Activated T-cell treated with anti-CD3 and anti-CD28 coated beads, Interleukin-2, amount 50 U/mL, for 72 hours (primary cell): ENCODE results near the gene TPSB2. TPM values are rescaled to one million over a fixed set of nuclear protein-coding genes. Genes with fewer than 3 reads are reported as not detected.
"Not testable (repeated sequence)": the region's sequence is repeated elsewhere in the genome, so short reads cannot be mapped to it uniquely, and the experiment has no call there.

Source experiments
- ATAC-seq, 2 donors: fragments of 150-1000 bp; cut with Tn5 transposase; replicated peaks in 1 of 2; 2 replicates each; pipeline ENCODE4 v1.10.0; 2021; ENCODE audit warnings: moderate library complexity in 2 of 2, mild to moderate bottlenecking in 1 of 2
- DNase-seq, 2 donors: peaks; one replicate each; pipeline ENCODE4 v3.0.0; 2021 to 2022; ENCODE audit warnings: mixed read lengths in 1 of 2
- H3K27ac Mint-ChIP-seq: one replicate; pipeline ENCODE4 v1.8.0; 2022; ENCODE audit warnings: mild to moderate bottlenecking, moderate library complexity, mixed read lengths
- H3K27me3 Mint-ChIP-seq: one replicate; pipeline ENCODE4 v1.8.0; 2022; ENCODE audit warnings: low read depth, mixed read lengths
- H3K36me3 Mint-ChIP-seq, 2 donors: one replicate each; pipeline ENCODE4 v1.8.0; 2022; ENCODE audit warnings: mixed read lengths in 2 of 2, mild to moderate bottlenecking in 1 of 2; ENCODE audit not compliant: insufficient read depth in 2 of 2
- H3K4me1 Mint-ChIP-seq: one replicate; pipeline ENCODE4 v1.8.0; 2022; ENCODE audit warnings: low read depth, mixed read lengths
- H3K4me3 Mint-ChIP-seq, 2 donors: one replicate each; pipeline ENCODE4 v1.8.0; 2022; ENCODE audit warnings: mild to moderate bottlenecking in 2 of 2, mixed read lengths in 2 of 2, moderate library complexity in 2 of 2
- H3K9me3 Mint-ChIP-seq, 2 donors: one replicate each; pipeline ENCODE4 v1.8.0; 2022; ENCODE audit warnings: mixed read lengths in 2 of 2
- total RNA-seq, 2 donors: library from RNA; stranded (reverse); gene quantifications; one replicate each; pipeline ENCODE4 v1.2.3, GENCODE V29; 2022

The TPSB2 gene
- total RNA-seq, 2 donors from 2014 or later = 0.60 TPM; not detected in 1

GRCh38 chr16:1206786-1207185 is 23.2 kb downstream of the TPSB2 start:
- peaks cover 5% of the 10 kb centered on the region for H3K4me1 Mint-ChIP-seq
- H3K27me3 Mint-ChIP-seq = no peaks in the 10 kb centered on the region
- H3K27ac Mint-ChIP-seq = no peak overlapping the region
- no peaks in the 10 kb centered on the region for H3K9me3 Mint-ChIP-seq
- no peak overlapping the region for H3K4me3 Mint-ChIP-seq
- no peak for DNase-seq
- no peaks in the 10 kb centered on the region for H3K36me3 Mint-ChIP-seq
- peak in 1 of 2 donors; percentile 32 for ATAC-seq

- DNase-seq (no peak), ATAC-seq (no peak)
- H3K27ac Mint-ChIP-seq = no peak overlapping the region
- H3K4me3 Mint-ChIP-seq = no peak overlapping the region
- H3K27me3 Mint-ChIP-seq = no peaks in the 10 kb centered on the region
- H3K36me3 Mint-ChIP-seq = no peaks in the 10 kb centered on the region
- H3K4me1 Mint-ChIP-seq = peaks cover 5% of the 10 kb centered on the region
- no peaks in the 10 kb centered on the region for H3K9me3 Mint-ChIP-seq
Observed at GRCh38 chr16:1206326-1206725, 23.7 kb downstream of the TPSB2 start.

- no peak for ATAC-seq
- no peak overlapping the region for H3K4me3 Mint-ChIP-seq
- no peaks in the 10 kb centered on the region for H3K9me3 Mint-ChIP-seq
Observed at GRCh38 chr16:1204933-1205332, 25.1 kb downstream of the TPSB2 start.

GRCh38 chr16:1202274-1202673 is 27.7 kb downstream of the TPSB2 start:
- Mint-ChIP-seq H3K4me1 (no peaks in the 10 kb centered on the region), H3K4me3 (no peak overlapping the region), H3K27me3 (no peaks in the 10 kb centered on the region), H3K36me3 (no peaks in the 10 kb centered on the region), H3K9me3 (peaks cover 0 to 2% of the 10 kb centered on the region in 2 donors), H3K27ac (no peak overlapping the region)
- ATAC-seq = no peak
- DNase-seq = no peak

More at GRCh38 chr16:1204933-1205332, 25.1 kb downstream of the TPSB2 start:
- no peaks in the 10 kb centered on the region for H3K36me3 Mint-ChIP-seq
- no peak for DNase-seq
- no peak overlapping the region for H3K27ac Mint-ChIP-seq
- peaks cover 5% of the 10 kb centered on the region for H3K4me1 Mint-ChIP-seq
- no peaks in the 10 kb centered on the region for H3K27me3 Mint-ChIP-seq

GRCh38 chr16:1201444-1201843 is 28.5 kb downstream of the TPSB2 start:
- Mint-ChIP-seq H3K27ac (no peak overlapping the region), H3K4me1 (no peaks in the 10 kb centered on the region), H3K9me3 (peaks cover 0 to 2% of the 10 kb centered on the region in 2 donors), H3K4me3 (no peak overlapping the region), H3K27me3 (no peaks in the 10 kb centered on the region), H3K36me3 (no peaks in the 10 kb centered on the region)
- ATAC-seq (no peak), DNase-seq (no peak)

- Mint-ChIP-seq H3K9me3 (peaks cover 0 to 2% of the 10 kb centered on the region in 2 donors), H3K36me3 (no peaks in the 10 kb centered on the region), H3K4me3 (no peak overlapping the region), H3K4me1 (no peaks in the 10 kb centered on the region), H3K27me3 (no peaks in the 10 kb centered on the region), H3K27ac (no peak overlapping the region)
- DNase-seq = no peak
- no peak for ATAC-seq
Observed at GRCh38 chr16:1200014-1200627, 29.9 kb downstream of the TPSB2 start.

- Mint-ChIP-seq H3K4me1 (no peaks in the 10 kb centered on the region), H3K36me3 (no peaks in the 10 kb centered on the region), H3K27ac (no peak overlapping the region), H3K4me3 (no peak overlapping the region), H3K27me3 (no peaks in the 10 kb centered on the region), H3K9me3 (peaks cover 0 to 2% of the 10 kb centered on the region in 2 donors)
- ATAC-seq (peak in 1 of 2 donors; percentile 32), DNase-seq (peak in 1 of 2 donors; percentile 8)
Observed at GRCh38 chr16:1199347-1200013, 30.5 kb downstream of the TPSB2 start.

- not testable (repeated sequence) for H3K36me3 Mint-ChIP-seq, H3K9me3 Mint-ChIP-seq, H3K27ac Mint-ChIP-seq, H3K27me3 Mint-ChIP-seq, H3K4me1 Mint-ChIP-seq, ATAC-seq, H3K4me3 Mint-ChIP-seq
- DNase-seq = peak in 1 of 2 donors; percentile 9
Observed at GRCh38 chr16:1198671-1199346, 31.2 kb downstream of the TPSB2 start.

- no peak for DNase-seq
- H3K4me1 Mint-ChIP-seq = no peaks in the 10 kb centered on the region
- no peak for ATAC-seq
- no peak overlapping the region for H3K27ac Mint-ChIP-seq
- peaks cover 0 to 2% of the 10 kb centered on the region in 2 donors for H3K9me3 Mint-ChIP-seq
- no peaks in the 10 kb centered on the region for H3K36me3 Mint-ChIP-seq
- H3K27me3 Mint-ChIP-seq = no peaks in the 10 kb centered on the region
- H3K4me3 Mint-ChIP-seq = no peak overlapping the region
Observed at GRCh38 chr16:1198194-1198593, 31.8 kb downstream of the TPSB2 start.

- H3K4me1 Mint-ChIP-seq = no peaks in the 10 kb centered on the region
- peaks cover 0 to 2% of the 10 kb centered on the region in 2 donors for H3K9me3 Mint-ChIP-seq
- ATAC-seq (no peak), DNase-seq (no peak)
- H3K36me3 Mint-ChIP-seq = no peaks in the 10 kb centered on the region
- no peak overlapping the region for H3K4me3 Mint-ChIP-seq
- no peaks in the 10 kb centered on the region for H3K27me3 Mint-ChIP-seq
- no peak overlapping the region for H3K27ac Mint-ChIP-seq
Observed at GRCh38 chr16:1197237-1197866, 32.6 kb downstream of the TPSB2 start.

GRCh38 chr16:1196494-1196893 is 33.5 kb downstream of the TPSB2 start:
- DNase-seq = no peak
- no peak for ATAC-seq
- Mint-ChIP-seq H3K9me3 (peaks cover 0 to 2% of the 10 kb centered on the region in 2 donors), H3K4me3 (no peak overlapping the region), H3K36me3 (no peaks in the 10 kb centered on the region), H3K27ac (no peak overlapping the region), H3K4me1 (no peaks in the 10 kb centered on the region), H3K27me3 (no peaks in the 10 kb centered on the region)

- Mint-ChIP-seq H3K4me3 (no peak overlapping the region), H3K4me1 (no peaks in the 10 kb centered on the region), H3K36me3 (no peaks in the 10 kb centered on the region), H3K27ac (no peak overlapping the region), H3K27me3 (no peaks in the 10 kb centered on the region), H3K9me3 (peaks cover 0 to 2% of the 10 kb centered on the region in 2 donors)
- DNase-seq (no peak), ATAC-seq (no peak)
Observed at GRCh38 chr16:1195393-1195666, 34.7 kb downstream of the TPSB2 start.

- H3K27me3 Mint-ChIP-seq = no peaks in the 10 kb centered on the region
- H3K9me3 Mint-ChIP-seq = peaks cover 0 to 2% of the 10 kb centered on the region in 2 donors
- no peaks in the 10 kb centered on the region for H3K36me3 Mint-ChIP-seq
- DNase-seq (peak; percentile 33 to 34), ATAC-seq (peak in 1 of 2 donors; percentile 53)
- no peak overlapping the region for H3K27ac Mint-ChIP-seq
- H3K4me3 Mint-ChIP-seq = no peak overlapping the region
- H3K4me1 Mint-ChIP-seq = no peaks in the 10 kb centered on the region
Observed at GRCh38 chr16:1194665-1195392, 35.2 kb downstream of the TPSB2 start.
